NCI-H1694 (cell line): Measurements from ENCODE around the gene PANK4.

Source experiments
- DNase-seq: peaks from one replicate; lab custom pipeline; 2025; lab: John Stamatoyannopoulos, UW

Gene PANK4

DNA sequence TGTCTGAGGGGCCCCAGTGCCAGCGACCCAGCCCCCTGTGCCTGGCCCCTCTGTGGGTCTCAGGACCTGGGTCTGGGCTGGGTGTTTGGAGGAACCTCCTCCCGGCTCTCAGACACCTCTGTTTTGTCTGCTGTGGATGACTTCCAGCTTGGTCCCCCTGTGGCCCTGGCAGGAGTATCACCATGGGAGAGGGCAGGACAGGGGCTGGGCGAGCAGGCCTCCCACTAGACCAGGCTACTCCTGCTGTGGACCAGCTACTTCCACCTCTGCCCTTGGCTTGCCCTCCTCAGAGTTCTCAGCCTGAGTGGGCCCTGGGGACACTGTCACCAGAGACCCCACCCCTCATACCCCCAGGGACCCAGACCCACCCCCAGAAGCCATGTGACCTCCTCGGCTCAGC is 28.5 kb downstream of the PANK4 start:
- DNase-seq, result no peak

DNA sequence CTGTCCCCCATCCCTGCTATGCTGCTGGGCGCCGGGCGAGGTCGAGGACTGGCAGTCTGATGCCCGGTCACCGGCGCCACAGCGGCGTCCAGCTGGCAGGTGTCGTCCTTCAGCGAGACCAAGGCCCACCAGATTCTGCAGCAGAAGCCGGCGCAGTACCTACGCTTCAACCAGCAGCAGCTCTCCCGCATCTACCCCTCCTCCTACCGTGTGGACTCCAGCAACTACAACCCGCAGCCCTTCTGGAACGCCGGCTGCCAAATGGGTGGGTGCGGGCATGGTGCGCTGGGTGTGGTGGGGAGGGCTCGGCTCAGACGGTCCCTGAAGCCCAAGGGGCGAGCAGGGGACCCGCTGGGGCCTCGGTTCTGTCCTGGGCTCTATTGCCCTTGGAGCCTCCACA is 29.6 kb downstream of the PANK4 start:
- no peak for DNase-seq

- no peak for DNase-seq
These were observed 30.2 kb downstream of the PANK4 start for GRCh38 chr1:2496087-2496622.

DNA sequence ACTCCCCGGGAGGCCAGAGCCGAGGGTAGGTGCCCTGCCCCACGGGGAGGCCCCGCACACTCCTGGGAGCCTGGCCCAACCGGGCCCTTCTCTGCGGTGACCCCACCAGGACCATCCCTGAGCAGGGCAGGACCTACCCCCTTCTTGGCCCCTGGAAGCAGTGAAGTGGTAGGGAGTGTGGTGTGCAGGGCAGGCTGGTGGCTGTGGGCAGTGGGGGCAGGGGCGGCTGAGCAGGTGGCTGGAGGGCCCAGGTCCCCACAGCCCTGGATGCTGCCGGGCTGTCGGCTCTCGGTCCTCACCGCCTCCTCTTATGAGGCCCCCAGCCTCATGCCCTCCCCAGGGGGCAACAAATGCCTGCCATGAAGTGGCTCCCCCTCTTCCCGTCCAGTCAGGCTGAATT is 30.9 kb downstream of the PANK4 start:
- no peak for DNase-seq

GRCh38 chr1:2495026-2495425 is 31.4 kb downstream of the PANK4 start:
- no peak for DNase-seq

DNA sequence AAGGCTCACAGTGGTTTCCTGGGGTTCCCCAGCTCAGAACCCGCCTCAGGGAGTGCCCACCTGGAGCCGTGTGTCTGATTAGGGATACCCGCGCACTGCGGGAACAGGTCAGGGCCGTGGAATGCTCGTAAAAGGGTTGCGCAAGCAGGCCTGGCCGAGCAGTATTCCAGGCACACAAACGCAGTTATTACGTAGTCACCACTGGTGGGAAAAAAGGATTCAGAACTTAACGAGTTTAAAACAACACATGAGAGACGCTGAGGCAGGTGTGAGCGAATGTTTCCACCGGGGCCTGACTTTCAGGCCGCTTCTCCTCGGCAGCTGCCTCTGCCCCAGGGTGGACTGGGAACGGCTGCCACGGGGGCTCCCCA is 32.1 kb downstream of the PANK4 start:
- no peak for DNase-seq

- DNase-seq, result no peak
These were observed 32.6 kb downstream of the PANK4 start for GRCh38 chr1:2493691-2494322.

DNA sequence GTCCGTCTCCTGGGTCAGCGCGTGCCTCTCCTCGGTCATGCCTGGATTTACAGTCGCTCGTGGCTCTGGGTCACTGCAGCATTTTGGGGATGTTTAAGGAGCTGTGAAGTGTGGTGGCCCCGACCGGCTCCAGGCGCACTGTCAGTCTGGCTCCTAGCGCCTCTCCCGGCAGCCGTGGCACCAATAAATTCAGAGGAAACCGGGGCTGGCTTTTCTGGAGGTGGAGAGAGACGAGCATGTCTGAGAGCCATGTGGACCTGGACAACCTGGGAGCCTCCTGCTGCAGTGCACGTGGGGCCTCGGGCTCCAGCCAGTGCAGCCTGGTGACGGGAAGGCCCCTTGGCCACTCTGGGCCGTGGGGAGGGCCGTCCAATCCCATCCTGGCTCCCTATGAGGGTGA is 33.2 kb downstream of the PANK4 start:
- DNase-seq, result no peak

- no peak for DNase-seq
These were observed 34.3 kb downstream of the PANK4 start for GRCh38 chr1:2492091-2492490.

DNA sequence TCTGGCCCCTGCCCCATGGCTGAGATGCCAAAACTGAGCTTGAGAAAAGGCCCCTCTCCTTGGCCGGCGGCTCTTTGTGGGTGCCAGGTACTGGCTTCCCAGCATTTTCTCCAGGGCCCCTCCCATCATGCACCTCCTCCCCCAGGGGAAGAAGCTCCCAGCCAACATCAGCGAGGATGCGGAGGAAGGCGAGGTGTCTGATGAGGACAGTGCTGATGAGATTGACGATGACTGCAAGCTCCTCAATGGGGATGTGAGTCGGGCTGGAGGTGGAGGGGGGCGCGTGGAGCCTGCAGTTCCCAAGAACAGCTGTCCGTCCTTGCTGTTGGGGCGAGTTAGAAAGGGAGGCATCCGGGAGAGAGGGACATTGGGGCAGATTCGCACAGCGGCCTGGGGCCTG is 36.8 kb downstream of the PANK4 start:
- no peak for DNase-seq

- DNase-seq, result no peak
These were observed 37.7 kb downstream of the PANK4 start for GRCh38 chr1:2488688-2489087.

GRCh38 chr1:2486558-2486957 is 39.8 kb downstream of the PANK4 start:
- no peak for DNase-seq

DNA sequence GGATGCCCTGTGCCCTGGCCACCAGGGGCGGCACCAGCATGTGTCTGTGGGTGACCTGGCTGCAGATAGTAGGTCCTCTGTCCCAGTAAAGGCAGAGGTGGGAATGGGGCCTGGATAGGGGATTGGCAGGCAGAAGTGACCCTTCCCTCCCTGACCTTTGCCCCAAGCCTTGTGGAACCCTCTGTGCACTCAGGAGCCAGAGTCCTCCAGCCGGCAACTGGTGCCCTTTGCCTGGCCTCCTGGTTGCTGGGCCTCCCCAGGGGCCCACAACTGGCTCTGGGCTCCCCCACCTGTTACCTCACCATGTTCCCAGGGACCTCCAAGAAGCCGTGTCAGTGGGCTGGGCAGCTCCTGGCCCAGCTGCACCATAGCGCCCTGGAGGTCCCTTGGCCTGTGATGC is 40.4 kb downstream of the PANK4 start:
- no peak for DNase-seq

DNA sequence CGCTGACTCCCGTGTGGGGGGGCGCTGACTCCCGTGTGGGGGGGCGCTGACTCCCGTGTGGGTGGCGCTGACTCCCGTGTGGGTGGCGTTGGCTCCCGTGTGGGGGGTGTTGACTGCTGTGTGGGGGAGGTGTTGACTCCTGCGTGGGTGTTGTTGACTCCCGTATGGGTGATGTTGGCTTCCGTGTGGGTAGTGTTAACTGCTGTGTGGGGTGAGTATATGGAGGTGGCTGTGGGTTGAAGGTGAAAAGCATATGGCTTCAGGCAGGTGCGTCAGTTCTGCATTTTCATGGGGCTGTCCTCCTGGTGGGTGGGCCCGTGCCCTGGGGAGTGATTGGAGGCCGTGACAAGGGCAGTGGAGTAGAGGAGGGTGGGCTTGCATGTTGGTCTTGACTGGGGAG is 42.4 kb downstream of the PANK4 start:
- DNase-seq, result no peak

GRCh38 chr1:2483026-2483425 is 43.4 kb downstream of the PANK4 start:
- DNase-seq, result no peak

GRCh38 chr1:2482588-2482987 is 43.8 kb downstream of the PANK4 start:
- DNase-seq, result no peak

- DNase-seq, result no peak
These were observed 44.5 kb downstream of the PANK4 start for GRCh38 chr1:2481885-2482284.

GRCh38 chr1:2480986-2481364 is 45.4 kb downstream of the PANK4 start:
- DNase-seq, result peak; percentile 25

DNA sequence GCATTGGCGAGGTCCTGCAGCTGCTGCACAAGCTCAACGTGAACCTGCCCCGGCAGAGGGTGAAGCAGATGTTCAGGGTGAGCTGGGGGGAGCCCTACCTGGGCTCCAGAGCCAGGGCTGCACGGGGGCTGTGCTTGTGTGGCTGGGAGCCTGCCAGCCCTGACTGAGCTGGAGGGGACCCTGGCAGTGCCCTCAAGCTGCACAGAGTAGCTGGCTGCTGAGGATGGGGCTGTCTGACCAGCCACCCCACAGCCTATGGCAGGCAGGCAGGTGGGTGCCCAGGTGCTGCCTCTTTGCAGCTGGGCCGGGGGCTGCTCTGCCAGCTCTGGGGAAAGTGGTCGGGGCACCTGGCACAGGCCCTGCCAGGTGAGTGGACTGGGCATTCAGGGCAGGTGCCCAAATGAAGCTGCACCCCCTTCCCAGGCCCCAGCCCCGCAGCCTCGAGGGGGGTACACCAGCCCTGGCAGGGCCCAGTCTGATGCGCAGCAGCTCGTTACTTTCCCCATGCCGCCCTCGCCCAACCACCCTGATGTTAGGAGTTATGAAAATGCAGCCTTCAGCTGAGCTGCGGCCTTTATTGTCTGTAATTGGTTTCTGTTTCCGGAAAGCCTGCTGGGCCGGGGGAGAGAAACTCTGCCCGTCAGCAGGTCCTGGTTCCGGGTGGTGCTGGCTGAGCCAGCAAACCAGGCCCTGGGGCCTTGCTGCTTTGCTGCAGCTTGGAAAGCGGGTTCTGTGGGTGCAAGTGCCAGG is 46.0 kb downstream of the PANK4 start:
- DNase-seq, result no peak

- DNase-seq, result no peak
These were observed 46.8 kb downstream of the PANK4 start for GRCh38 chr1:2479618-2480017.

GRCh38 chr1:2479186-2479585 is 47.2 kb downstream of the PANK4 start:
- no peak for DNase-seq

DNA sequence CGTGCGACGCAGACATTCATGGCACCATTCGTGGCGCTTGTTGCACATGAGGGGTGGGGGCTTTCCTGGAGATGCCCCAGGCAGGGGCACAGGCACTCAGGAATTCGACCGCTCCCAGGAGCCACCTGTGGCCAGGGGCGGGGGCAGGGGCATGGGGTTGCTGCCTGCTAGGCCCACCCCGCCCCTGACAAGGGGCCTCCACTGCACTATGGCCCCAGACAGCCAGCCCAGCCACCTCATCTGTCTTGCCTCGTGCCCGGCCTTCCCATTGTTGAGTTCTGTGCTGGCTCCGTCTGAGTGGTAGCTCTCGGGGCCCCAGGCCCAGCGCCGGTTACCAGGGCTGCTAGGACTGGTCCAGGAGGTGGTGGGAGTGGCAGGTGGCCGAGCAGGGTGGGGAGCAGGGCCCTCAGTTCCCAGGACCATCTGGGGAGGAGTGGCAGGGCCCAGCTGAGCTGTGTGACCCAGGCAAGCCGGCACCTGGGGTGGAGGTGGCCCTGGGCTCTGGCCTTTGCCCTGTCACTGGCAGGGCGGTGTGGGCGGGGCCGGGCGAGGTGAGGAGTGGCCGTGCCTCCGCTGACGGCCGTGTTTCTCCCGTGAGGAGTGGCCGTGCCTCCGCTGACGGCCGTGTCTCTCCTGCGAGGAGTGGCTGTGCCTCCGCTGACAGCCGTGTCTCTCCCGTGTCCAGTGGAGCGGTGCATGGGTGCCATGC is 48.5 kb downstream of the PANK4 start:
- DNase-seq, result no peak

DNA sequence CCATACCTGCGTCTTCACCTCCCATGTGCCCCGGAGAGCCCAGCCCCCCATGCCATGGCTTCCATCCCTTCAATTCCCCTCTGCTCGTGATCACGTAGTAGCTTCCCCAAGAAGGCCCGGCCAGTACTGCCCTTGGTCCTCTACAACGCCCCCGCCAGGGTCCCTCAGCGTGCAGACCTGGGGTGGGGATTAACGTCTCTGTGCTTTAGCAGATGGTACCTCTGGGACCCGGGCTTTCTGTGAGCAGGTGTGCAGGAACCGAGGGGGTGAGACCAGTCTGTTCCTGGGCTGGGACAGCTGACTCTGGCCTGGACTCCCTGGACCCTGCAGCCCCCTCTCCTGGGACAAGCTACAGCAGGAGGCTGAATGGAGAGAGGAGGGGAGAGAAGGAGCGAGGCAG is 49.1 kb downstream of the PANK4 start:
- DNase-seq, result no peak
